ENCODE results near the gene ANKFY1. TPM values are rescaled to one million over a fixed set of nuclear protein-coding genes. Genes with fewer than 3 reads are reported as not detected.
A peak's percentile ranks its signal among the peaks of the same experiment; 100 is the strongest.

The ANKFY1 gene
- total and polyA plus RNA-seq, 9 of the 15 experiments (the other 6 are each of a cell fraction or from before 2014, with no cell fraction given) = 4.3 to 25.6 (median 12.2) TPM

DNA sequence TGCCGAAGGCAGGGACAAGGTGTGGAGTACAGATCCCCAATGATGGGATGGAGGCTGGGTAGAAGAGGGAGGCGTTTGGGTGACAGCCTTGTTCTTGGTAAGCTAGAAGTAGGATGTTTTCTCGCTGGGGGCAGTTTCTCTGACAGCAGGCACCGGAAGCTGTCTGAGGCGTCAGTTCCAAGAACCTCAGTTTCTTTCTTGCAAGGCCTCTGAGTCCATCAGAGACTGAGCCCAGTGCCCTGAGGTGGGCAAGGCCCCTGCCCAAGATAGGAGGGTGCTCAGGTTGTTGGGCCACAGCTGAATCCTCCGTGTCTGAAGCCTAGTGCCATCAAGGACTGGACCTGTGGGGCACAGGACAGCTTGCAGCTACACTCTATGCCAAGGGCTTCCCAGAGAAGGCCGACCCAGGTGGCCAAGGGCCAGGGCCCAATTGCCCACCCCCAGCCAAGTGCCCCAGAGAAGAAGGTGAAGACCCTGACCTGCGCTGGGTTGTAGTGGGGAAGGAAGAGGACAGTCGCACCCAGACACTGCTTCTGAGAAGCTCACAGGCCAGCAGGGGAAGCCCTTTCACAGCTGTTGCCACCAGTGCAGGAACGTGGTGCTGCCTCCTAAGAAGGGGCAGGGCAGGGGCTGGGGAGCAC, 107.7 kb downstream of the ANKFY1 start:
- Histone ChIP-seq H3K9me3 (replicated peaks; ENCODE audit: control insufficient read depth, insufficient read depth, low read depth, low read length) (no peaks in the 10 kb centered on the region), H3K79me2 (ENCODE audit: control insufficient read depth, insufficient read depth, low read length) (no peaks in the 10 kb centered on the region), H3K9ac (ENCODE audit: insufficient read depth in 1 of 2, low read depth in 2 of 2, low read length in 2 of 2) (peak overlapping the region in 1 of 2 experiments; percentile 33; a peak in 1 of 4 replicates), H4K20me1 (replicated peaks; ENCODE audit: control insufficient read depth, insufficient read depth, low read length) (no peaks in the 10 kb centered on the region), H3K4me1 (replicated peaks in 1 of 2; ENCODE audit: control insufficient read depth in 2 of 2, insufficient read depth in 2 of 2, low read length in 2 of 2) (peaks cover 0 to 3% of the 10 kb centered on the region in 2 experiments; a peak in 3 of 5 replicates), H3K9me1 (ENCODE audit: control insufficient read depth, insufficient read depth, low read length) (no peaks in the 10 kb centered on the region), H3K4me3 (no peak overlapping the region), H3K36me3 (ENCODE audit: control insufficient read depth, insufficient read depth, low read length) (no peaks in the 10 kb centered on the region), H3K27ac (ENCODE audit: extremely low read depth, low read depth, low read length) (no peak overlapping the region), H3K27me3 (ENCODE audit: control insufficient read depth in 2 of 2, insufficient read depth in 2 of 2, low read length in 2 of 2) (no peaks in the 10 kb centered on the region), H3K4me2 (ENCODE audit: insufficient read depth, low read length) (no peak overlapping the region), H2AFZ (ENCODE audit: low read depth, low read length) (no peak overlapping the region)
- ChIA-PET POLR2A (interaction anchor here (3.9 kb wide), 1 partner anchor 12 kb away, joined by 21 read pairs; the partner anchor contains the start of genes CYB5D2 and ZZEF1), CTCF (ENCODE audit: low intra/inter-chr PET ratio) (no interaction called here)
- DNase-seq (ENCODE audit: extremely low read depth in 1 of 4, low spot score in 3 of 4) (no peak), ATAC-seq (peak; percentile 32; the same call in 2 of the 3 replicates), FAIRE-seq (no peak)
- no TSS peak for BruUV-seq (replicated peaks)
- WGBS (ENCODE audit: insufficient coverage, low coverage, missing lambda C conversion rate) = 52% methylated on average over 6 of the region's 10 CpGs
- intact Hi-C loops (cut with micrococcal nuclease) (no loop called here), in situ Hi-C loops (cut with MboI) (no loop called here)
- TF ChIP-seq BRD4 (IDR thresholded peaks at IDR 0.05) (no peak), THRAP3 (IDR thresholded peaks at IDR 0.05; ENCODE audit: borderline replicate concordance) (no peak), ZNF699 (CRISPR knock-in tag; IDR thresholded peaks at IDR 0.05; ENCODE audit: insufficient replicate concordance) (no peak), CCAR2 (IDR thresholded peaks at IDR 0.05; ENCODE audit: low read depth, low read length) (no peak), MECOM (CRISPR knock-in tag; IDR thresholded peaks at IDR 0.05) (no peak), CTCFL (IDR thresholded peaks at IDR 0.05; ENCODE audit: borderline replicate concordance, insufficient read depth, low read depth, low read length, poor library complexity, severe bottlenecking) (no peak)
- TF ChIP-seq, protein P1, sequence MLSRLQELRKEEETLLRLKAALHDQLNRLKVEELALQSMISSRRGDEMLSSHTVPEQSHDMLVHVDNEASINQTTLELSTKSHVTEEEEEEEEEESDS (CRISPR knock-in tag; IDR thresholded peaks at IDR 0.05) = no peak
- TF ChIP-seq, protein P2, sequence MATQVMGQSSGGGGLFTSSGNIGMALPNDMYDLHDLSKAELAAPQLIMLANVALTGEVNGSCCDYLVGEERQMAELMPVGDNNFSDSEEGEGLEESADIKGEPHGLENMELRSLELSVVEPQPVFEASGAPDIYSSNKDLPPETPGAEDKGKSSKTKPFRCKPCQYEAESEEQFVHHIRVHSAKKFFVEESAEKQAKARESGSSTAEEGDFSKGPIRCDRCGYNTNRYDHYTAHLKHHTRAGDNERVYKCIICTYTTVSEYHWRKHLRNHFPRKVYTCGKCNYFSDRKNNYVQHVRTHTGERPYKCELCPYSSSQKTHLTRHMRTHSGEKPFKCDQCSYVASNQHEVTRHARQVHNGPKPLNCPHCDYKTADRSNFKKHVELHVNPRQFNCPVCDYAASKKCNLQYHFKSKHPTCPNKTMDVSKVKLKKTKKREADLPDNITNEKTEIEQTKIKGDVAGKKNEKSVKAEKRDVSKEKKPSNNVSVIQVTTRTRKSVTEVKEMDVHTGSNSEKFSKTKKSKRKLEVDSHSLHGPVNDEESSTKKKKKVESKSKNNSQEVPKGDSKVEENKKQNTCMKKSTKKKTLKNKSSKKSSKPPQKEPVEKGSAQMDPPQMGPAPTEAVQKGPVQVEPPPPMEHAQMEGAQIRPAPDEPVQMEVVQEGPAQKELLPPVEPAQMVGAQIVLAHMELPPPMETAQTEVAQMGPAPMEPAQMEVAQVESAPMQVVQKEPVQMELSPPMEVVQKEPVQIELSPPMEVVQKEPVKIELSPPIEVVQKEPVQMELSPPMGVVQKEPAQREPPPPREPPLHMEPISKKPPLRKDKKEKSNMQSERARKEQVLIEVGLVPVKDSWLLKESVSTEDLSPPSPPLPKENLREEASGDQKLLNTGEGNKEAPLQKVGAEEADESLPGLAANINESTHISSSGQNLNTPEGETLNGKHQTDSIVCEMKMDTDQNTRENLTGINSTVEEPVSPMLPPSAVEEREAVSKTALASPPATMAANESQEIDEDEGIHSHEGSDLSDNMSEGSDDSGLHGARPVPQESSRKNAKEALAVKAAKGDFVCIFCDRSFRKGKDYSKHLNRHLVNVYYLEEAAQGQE (IDR thresholded peaks at IDR 0.05; ENCODE audit: borderline replicate concordance) = no peak
- TF ChIP-seq, protein P2 (CRISPR knock-in tag; IDR thresholded peaks at IDR 0.05; ENCODE audit: low read depth) = no peak
- TF ChIP-seq, protein P3, sequence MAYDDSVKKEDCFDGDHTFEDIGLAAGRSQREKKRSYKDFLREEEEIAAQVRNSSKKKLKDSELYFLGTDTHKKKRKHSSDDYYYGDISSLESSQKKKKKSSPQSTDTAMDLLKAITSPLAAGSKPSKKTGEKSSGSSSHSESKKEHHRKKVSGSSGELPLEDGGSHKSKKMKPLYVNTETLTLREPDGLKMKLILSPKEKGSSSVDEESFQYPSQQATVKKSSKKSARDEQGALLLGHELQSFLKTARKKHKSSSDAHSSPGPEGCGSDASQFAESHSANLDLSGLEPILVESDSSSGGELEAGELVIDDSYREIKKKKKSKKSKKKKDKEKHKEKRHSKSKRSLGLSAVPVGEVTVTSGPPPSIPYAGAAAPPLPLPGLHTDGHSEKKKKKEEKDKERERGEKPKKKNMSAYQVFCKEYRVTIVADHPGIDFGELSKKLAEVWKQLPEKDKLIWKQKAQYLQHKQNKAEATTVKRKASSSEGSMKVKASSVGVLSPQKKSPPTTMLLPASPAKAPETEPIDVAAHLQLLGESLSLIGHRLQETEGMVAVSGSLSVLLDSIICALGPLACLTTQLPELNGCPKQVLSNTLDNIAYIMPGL (CRISPR knock-in tag; IDR thresholded peaks at IDR 0.05) = no peak

Data from K562 (cell line).